Sigmoid colon (tissue), 7 donors: ENCODE data around the gene TSLP. TPM values are rescaled to one million over a fixed set of nuclear protein-coding genes. Genes with fewer than 3 reads are reported as not detected.

Experiments
- DNase-seq: peaks from one replicate; pipeline ENCODE4 v3.0.0-alpha.2; 2019
- H3K27ac ChIP-seq, 4 donors: fragments of 200-600 bp; sonication (generic); one replicate each; pipeline ENCODE4 v1.5.1; 2016 to 2019; ENCODE audit warnings: mild to moderate bottlenecking in 1 of 4
- H3K27me3 ChIP-seq, 3 donors: fragments of 200-600 bp; sonication (generic); one replicate each; pipeline ENCODE4 v1.5.1; 2019; ENCODE audit warnings: mild to moderate bottlenecking in 1 of 3
- H3K36me3 ChIP-seq, 4 donors: fragments of 200-600 bp; sonication (generic); one replicate each; pipeline ENCODE4 v1.5.1; 2016 to 2019
- H3K4me1 ChIP-seq, 4 donors: fragments of 200-600 bp; sonication (generic); one replicate each; pipeline ENCODE4 v1.5.1; 2017 to 2019
- H3K4me3 ChIP-seq, 4 donors: fragments of 200-600 bp; sonication (generic); one replicate each; pipeline ENCODE4 v1.5.1; 2017 to 2019; ENCODE audit warnings: mild to moderate bottlenecking in 2 of 4, moderate library complexity in 1 of 4
- H3K9me3 ChIP-seq, 4 donors: fragments of 200-600 bp in 3 of 4; sonication (generic) in 3 of 4; one replicate each; pipeline versions ENCODE4 v1.5.1 to v1.6.1; 2013 to 2019
- CTCF ChIP-seq, 4 experiments: fragments of 450-650 bp in 3 of 4; fragments of 200-600 bp in 1 of 4; IDR thresholded peaks; one replicate each; pipeline ENCODE4 v1.5.1; 2016 to 2019; ENCODE audit warnings: antibody characterized with exemption in 4 of 4, mild to moderate bottlenecking in 3 of 4, moderate library complexity in 2 of 4
- EP300 ChIP-seq, 4 donors: sonication (generic); formaldehyde crosslinking; IDR thresholded peaks; one replicate each; pipeline ENCODE4 v1.6.1; 2017; ENCODE audit warnings: antibody characterized with exemption in 4 of 4
- POLR2A ChIP-seq, 2 donors: fragments of 450-650 bp; IDR thresholded peaks; one replicate each; pipeline ENCODE4 v1.6.1; 2016; ENCODE audit warnings: antibody characterized with exemption in 2 of 2, mild to moderate bottlenecking in 2 of 2, moderate library complexity in 2 of 2
- POLR2AphosphoS5 ChIP-seq, 4 donors: sonication (generic); formaldehyde crosslinking; IDR thresholded peaks; one replicate each; pipeline ENCODE4 v1.6.1; 2017; ENCODE audit warnings: antibody characterized with exemption in 4 of 4
- WGBS, 2 donors: extraction: QIAGEN DNeasy Blood & Tissue Kit; methylation state at CpG; one replicate each; pipeline ENCODE4 v1.1.7; 2013; 5-methylcytosine and 5-hydroxymethylcytosine counted together
- intact Hi-C: fragments of 100-400 bp; cut with DNase I; formaldehyde crosslinking; loops from one replicate; pipeline ENCODE4 v1.15.1; 2023
- polyA plus RNA-seq, 3 donors: library from polyadenylated mRNA; stranded (reverse); fragments of 200-250 nt; gene quantifications; one replicate each; pipeline ENCODE4 v1.2.3, GENCODE V29; 2013
- total RNA-seq, 4 donors: library from RNA; depleted of rRNA; stranded (reverse); fragments of >200 nt; gene quantifications; one replicate each; pipeline ENCODE4 v1.1.0, GENCODE V29; 2016
- donor health status: healthy with polysubstance abuse.
- donor health status: Bipolar disorder and iron deficiency.
- donor health status: healthy.

TSLP gene
- total and polyA plus RNA-seq, 7 donors, result 0.36 to 1.2 (median 0.81) TPM; not detected in 1

GRCh38 chr5:111117136-111117535, 45.6 kb downstream of the TSLP start:
- no peak for DNase-seq
- Histone ChIP-seq H3K9me3 (no peaks in the 10 kb centered on the region), H3K4me1 (peaks cover 0 to 8% (median 0%) of the 10 kb centered on the region in 4 donors), H3K4me3 (no peak overlapping the region), H3K36me3 (peaks cover 0 to 64% (median 15%) of the 10 kb centered on the region in 4 donors), H3K27ac (no peak overlapping the region), H3K27me3 (no peaks in the 10 kb centered on the region)
- TF ChIP-seq POLR2AphosphoS5 (IDR thresholded peaks at IDR 0.05) (no peak), POLR2A (IDR thresholded peaks at IDR 0.05) (no peak), CTCF (IDR thresholded peaks at IDR 0.05) (no peak), EP300 (IDR thresholded peaks at IDR 0.05) (no peak)
- intact Hi-C loops, result no loop called here
- WGBS, 2 donors, result 81 to 83% methylated on average over 1 of the region's 1 CpG

- Histone ChIP-seq H3K4me3 (no peak overlapping the region), H3K27me3 (no peaks in the 10 kb centered on the region), H3K27ac (no peak overlapping the region), H3K36me3 (peaks cover 0 to 70% (median 20%) of the 10 kb centered on the region in 4 donors), H3K4me1 (peaks cover 0 to 8% (median 0%) of the 10 kb centered on the region in 4 donors), H3K9me3 (no peaks in the 10 kb centered on the region)
- intact Hi-C loops, result no loop called here
- TF ChIP-seq POLR2AphosphoS5 (IDR thresholded peaks at IDR 0.05), result no peak
- TF ChIP-seq POLR2A (IDR thresholded peaks at IDR 0.05), result no peak
- TF ChIP-seq EP300 (IDR thresholded peaks at IDR 0.05), result no peak
- no peak for TF ChIP-seq CTCF (IDR thresholded peaks at IDR 0.05)
- WGBS, 2 donors, result 19 to 39% methylated on average over 2 of the region's 2 CpGs
- DNase-seq, result no peak
Measured at GRCh38 chr5:111119221-111119620, 47.7 kb downstream of the TSLP start.

- H3K27ac ChIP-seq, result no peak overlapping the region
- no peak for DNase-seq
- 84 to 92% methylated on average over 2 of the region's 2 CpGs for WGBS, 2 donors
- H3K9me3 ChIP-seq, result no peaks in the 10 kb centered on the region
- intact Hi-C loops, result no loop called here
- peaks cover 0 to 8% (median 0%) of the 10 kb centered on the region in 4 donors for H3K4me1 ChIP-seq
- H3K36me3 ChIP-seq, result peaks cover 0 to 76% (median 20%) of the 10 kb centered on the region in 4 donors
- TF ChIP-seq POLR2AphosphoS5 (IDR thresholded peaks at IDR 0.05), result no peak
- no peak for TF ChIP-seq POLR2A (IDR thresholded peaks at IDR 0.05)
- no peak for TF ChIP-seq CTCF (IDR thresholded peaks at IDR 0.05)
- no peak for TF ChIP-seq EP300 (IDR thresholded peaks at IDR 0.05)
- no peaks in the 10 kb centered on the region for H3K27me3 ChIP-seq
- no peak overlapping the region for H3K4me3 ChIP-seq
Measured at GRCh38 chr5:111119856-111120255, 48.3 kb downstream of the TSLP start.

- no peak overlapping the region for H3K27ac ChIP-seq
- 61 to 87% methylated on average over 2 of the region's 2 CpGs for WGBS, 2 donors
- TF ChIP-seq POLR2A (IDR thresholded peaks at IDR 0.05), result no peak
- intact Hi-C loops, result no loop called here
- no peak overlapping the region for H3K4me3 ChIP-seq
- no peak for DNase-seq
- peaks cover 0 to 8% (median 0%) of the 10 kb centered on the region in 4 donors for H3K4me1 ChIP-seq
- no peaks in the 10 kb centered on the region for H3K9me3 ChIP-seq
- no peaks in the 10 kb centered on the region for H3K27me3 ChIP-seq
- peaks cover 0 to 87% (median 22%) of the 10 kb centered on the region in 4 donors for H3K36me3 ChIP-seq
Measured at GRCh38 chr5:111120911-111121310, 49.4 kb downstream of the TSLP start.

GRCh38 chr5:111121926-111122325, 50.4 kb downstream of the TSLP start:
- Histone ChIP-seq H3K27me3 (no peaks in the 10 kb centered on the region), H3K36me3 (peaks cover 0 to 95% (median 23%) of the 10 kb centered on the region in 4 donors), H3K9me3 (no peaks in the 10 kb centered on the region), H3K27ac (no peak overlapping the region), H3K4me1 (peaks cover 0 to 8% (median 0%) of the 10 kb centered on the region in 4 donors), H3K4me3 (no peak overlapping the region)
- intact Hi-C loops, result no loop called here
- DNase-seq, result no peak
- no peak for TF ChIP-seq CTCF (IDR thresholded peaks at IDR 0.05)
- no peak for TF ChIP-seq EP300 (IDR thresholded peaks at IDR 0.05)
- no peak for TF ChIP-seq POLR2A (IDR thresholded peaks at IDR 0.05)
- TF ChIP-seq POLR2AphosphoS5 (IDR thresholded peaks at IDR 0.05), result no peak
